ENCODE measurements around the gene TENT4A.

DNA sequence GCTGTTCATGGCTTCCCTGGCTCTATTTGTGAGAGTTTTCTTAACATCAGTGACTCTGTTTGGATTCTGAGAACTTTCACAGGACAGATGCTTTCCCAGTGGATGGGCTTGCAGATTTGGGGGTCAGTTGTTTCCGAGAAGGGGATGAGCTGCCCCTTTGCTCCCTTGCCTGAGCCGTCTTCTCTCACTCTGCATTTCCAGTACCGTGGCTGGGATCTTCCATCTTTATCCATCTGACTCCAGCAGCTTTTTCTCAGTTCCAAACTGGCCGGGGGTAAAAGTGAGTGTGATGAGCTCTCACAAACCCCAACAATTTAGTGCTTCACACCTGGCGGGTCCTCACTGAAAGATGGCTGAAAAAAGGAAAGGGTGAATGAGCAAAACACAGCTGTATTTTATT lies 79.1 kb downstream of the TENT4A start:
- TF ChIP-seq, protein P1, sequence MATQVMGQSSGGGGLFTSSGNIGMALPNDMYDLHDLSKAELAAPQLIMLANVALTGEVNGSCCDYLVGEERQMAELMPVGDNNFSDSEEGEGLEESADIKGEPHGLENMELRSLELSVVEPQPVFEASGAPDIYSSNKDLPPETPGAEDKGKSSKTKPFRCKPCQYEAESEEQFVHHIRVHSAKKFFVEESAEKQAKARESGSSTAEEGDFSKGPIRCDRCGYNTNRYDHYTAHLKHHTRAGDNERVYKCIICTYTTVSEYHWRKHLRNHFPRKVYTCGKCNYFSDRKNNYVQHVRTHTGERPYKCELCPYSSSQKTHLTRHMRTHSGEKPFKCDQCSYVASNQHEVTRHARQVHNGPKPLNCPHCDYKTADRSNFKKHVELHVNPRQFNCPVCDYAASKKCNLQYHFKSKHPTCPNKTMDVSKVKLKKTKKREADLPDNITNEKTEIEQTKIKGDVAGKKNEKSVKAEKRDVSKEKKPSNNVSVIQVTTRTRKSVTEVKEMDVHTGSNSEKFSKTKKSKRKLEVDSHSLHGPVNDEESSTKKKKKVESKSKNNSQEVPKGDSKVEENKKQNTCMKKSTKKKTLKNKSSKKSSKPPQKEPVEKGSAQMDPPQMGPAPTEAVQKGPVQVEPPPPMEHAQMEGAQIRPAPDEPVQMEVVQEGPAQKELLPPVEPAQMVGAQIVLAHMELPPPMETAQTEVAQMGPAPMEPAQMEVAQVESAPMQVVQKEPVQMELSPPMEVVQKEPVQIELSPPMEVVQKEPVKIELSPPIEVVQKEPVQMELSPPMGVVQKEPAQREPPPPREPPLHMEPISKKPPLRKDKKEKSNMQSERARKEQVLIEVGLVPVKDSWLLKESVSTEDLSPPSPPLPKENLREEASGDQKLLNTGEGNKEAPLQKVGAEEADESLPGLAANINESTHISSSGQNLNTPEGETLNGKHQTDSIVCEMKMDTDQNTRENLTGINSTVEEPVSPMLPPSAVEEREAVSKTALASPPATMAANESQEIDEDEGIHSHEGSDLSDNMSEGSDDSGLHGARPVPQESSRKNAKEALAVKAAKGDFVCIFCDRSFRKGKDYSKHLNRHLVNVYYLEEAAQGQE (IDR thresholded peaks at IDR 0.05; ENCODE audit: borderline replicate concordance in 1 of 2, low read depth in 1 of 2, low read length in 2 of 2): no peak
- TF ChIP-seq ZNF503 (CRISPR knock-in tag; IDR thresholded peaks at IDR 0.05) (no peak), CTCF (CRISPR knock-in tag; IDR thresholded peaks at IDR 0.05) (no peak), DDIT3 (CRISPR knock-in tag; IDR thresholded peaks at IDR 0.05) (no peak), YY1 (IDR thresholded peaks at IDR 0.05; ENCODE audit: insufficient read depth, insufficient replicate concordance, low read depth, low read length) (no peak), POLR2A (IDR thresholded peaks at IDR 0.05; ENCODE audit: insufficient read depth in 1 of 2, low read depth in 2 of 2, low read length in 2 of 2) (no peak), BCL6 (CRISPR knock-in tag; IDR thresholded peaks at IDR 0.05) (no peak)

Measured in HepG2 (cell line).